Smooth muscle cell of the umbilical artery (primary cell): ENCODE data around the gene SLC16A12. TPM values are rescaled to one million over a fixed set of nuclear protein-coding genes. Genes with fewer than 3 reads are reported as not detected.

Source experiments
- total RNA-seq: library from RNA; depleted of rRNA; stranded (reverse); fragments of >200 nt; gene quantifications from 2 replicates; pipeline ENCODE4 v1.2.3, GENCODE V29; 2014

Gene SLC16A12, protein sequence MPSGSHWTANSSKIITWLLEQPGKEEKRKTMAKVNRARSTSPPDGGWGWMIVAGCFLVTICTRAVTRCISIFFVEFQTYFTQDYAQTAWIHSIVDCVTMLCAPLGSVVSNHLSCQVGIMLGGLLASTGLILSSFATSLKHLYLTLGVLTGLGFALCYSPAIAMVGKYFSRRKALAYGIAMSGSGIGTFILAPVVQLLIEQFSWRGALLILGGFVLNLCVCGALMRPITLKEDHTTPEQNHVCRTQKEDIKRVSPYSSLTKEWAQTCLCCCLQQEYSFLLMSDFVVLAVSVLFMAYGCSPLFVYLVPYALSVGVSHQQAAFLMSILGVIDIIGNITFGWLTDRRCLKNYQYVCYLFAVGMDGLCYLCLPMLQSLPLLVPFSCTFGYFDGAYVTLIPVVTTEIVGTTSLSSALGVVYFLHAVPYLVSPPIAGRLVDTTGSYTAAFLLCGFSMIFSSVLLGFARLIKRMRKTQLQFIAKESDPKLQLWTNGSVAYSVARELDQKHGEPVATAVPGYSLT
- 0.14 TPM in 1 of 2 replicates, not detected in the other for total RNA-seq

GRCh38 chr10:89535171-89536012 is at the start of gene SLC16A12:
SLC16A12 (minus strand) TSS chr10:89535594; CDS start chr10:89462578, 73,016 bp downstream.

GRCh38 chr10:89414146-89414878 is 121.1 kb downstream of the SLC16A12 start, which contains the start of gene IFIT5:
IFIT5 (plus strand) TSS chr10:89414568; CDS start chr10:89414799, 231 bp downstream.

GRCh38 chr10:89391907-89392756 is 143.3 kb downstream of the SLC16A12 start, which contains the start of gene IFIT1:
IFIT1 (plus strand) TSS chr10:89392623; CDS start chr10:89392713, 90 bp downstream.

Other genes starting within 250 kb of the SLC16A12 start
- 1.9 and 2.4 TPM in 2 replicates for gene IFIT2, start 233.5 kb downstream of the SLC16A12 start, total RNA-seq
- 5.9 and 7.2 TPM in 2 replicates for gene IFIT3, start 207.6 kb downstream of the SLC16A12 start, total RNA-seq
- gene IFIT1B, start 157.5 kb downstream of the SLC16A12 start, total RNA-seq = not detected in 2 replicates
- gene IFIT1, start 143.0 kb downstream of the SLC16A12 start, total RNA-seq = 2.8 and 4.8 TPM in 2 replicates
- gene IFIT5, start 121.0 kb downstream of the SLC16A12 start, total RNA-seq = 18.4 and 19.7 TPM in 2 replicates
- gene PANK1, start 109.6 kb upstream of the SLC16A12 start, total RNA-seq = 9.8 and 12.3 TPM in 2 replicates
- gene KIF20B, start 166.0 kb upstream of the SLC16A12 start, total RNA-seq = 3.6 and 13.6 TPM in 2 replicates